Hepatocyte (in vitro differentiated cells): ENCODE results near the gene NCOR1. TPM values are rescaled to one million over a fixed set of nuclear protein-coding genes. Genes with fewer than 3 reads are reported as not detected.
"Not testable (repeated sequence)": the region's sequence is repeated elsewhere in the genome, so short reads cannot be mapped to it uniquely, and the experiment has no call there.

ENCODE experiments used
- DNase-seq: peaks from one replicate; pipeline ENCODE4 v3.0.0-alpha.2; 2016; ENCODE audit warnings: low spot score
- H2AFZ ChIP-seq: fragments of 200-600 bp; sonication (generic); 2 replicates; pipeline ENCODE4 v1.6.0; 2016; ENCODE audit warnings: antibody characterized with exemption, mild to moderate bottlenecking
- H3K27ac ChIP-seq: fragments of 200-600 bp; sonication (generic); 2 replicates; pipeline ENCODE4 v1.5.1; 2016; ENCODE audit warnings: mild to moderate bottlenecking
- H3K27me3 ChIP-seq: fragments of 200-600 bp; sonication (generic); 2 replicates; pipeline ENCODE4 v1.6.1; 2016
- H3K36me3 ChIP-seq: fragments of 200-600 bp; sonication (generic); replicated peaks from 2 replicates; pipeline ENCODE4 v1.5.1; 2016; ENCODE audit warnings: low read depth; ENCODE audit not compliant: insufficient read depth
- H3K4me1 ChIP-seq: fragments of 200-600 bp; sonication (generic); 2 replicates; pipeline ENCODE4 v1.5.1; 2016; ENCODE audit warnings: mild to moderate bottlenecking, moderate library complexity; ENCODE audit not compliant: insufficient read depth
- H3K4me2 ChIP-seq: fragments of 200-600 bp; sonication (generic); 2 replicates; pipeline ENCODE4 v1.6.0; 2016
- H3K4me3 ChIP-seq: fragments of 200-600 bp; sonication (generic); 2 replicates; pipeline ENCODE4 v1.5.1; 2016; ENCODE audit warnings: mild to moderate bottlenecking
- H3K79me2 ChIP-seq: fragments of 200-600 bp; sonication (generic); 2 replicates; pipeline ENCODE4 v1.6.0; 2017; ENCODE audit warnings: mild to moderate bottlenecking
- H3K9me2 ChIP-seq: fragments of 200-600 bp; sonication (generic); replicated peaks from 2 replicates; pipeline ENCODE4 v1.6.0; 2017; ENCODE audit warnings: mild to moderate bottlenecking; ENCODE audit not compliant: insufficient read depth
- H3K9me3 ChIP-seq: fragments of 200-600 bp; sonication (generic); 2 replicates; pipeline ENCODE4 v1.5.1; 2016; ENCODE audit warnings: low read depth, mild to moderate bottlenecking
- H4K20me1 ChIP-seq: fragments of 200-600 bp; sonication (generic); 2 replicates; pipeline ENCODE4 v1.6.0; 2016; ENCODE audit warnings: mild to moderate bottlenecking; ENCODE audit not compliant: insufficient read depth, poor library complexity, severe bottlenecking
- EZH2 ChIP-seq: fragments of 200-600 bp; sonication (generic); IDR thresholded peaks from 2 replicates; pipeline ENCODE4 v1.6.1; 2016; ENCODE audit warnings: antibody characterized with exemption, mild to moderate bottlenecking, borderline replicate concordance
- EZH2phosphoT487 ChIP-seq: fragments of 200-600 bp; sonication (generic); IDR thresholded peaks from one replicate; pipeline ENCODE4 v1.6.1; 2018; ENCODE audit warnings: antibody characterized with exemption, mild to moderate bottlenecking, low read depth, moderate library complexity; ENCODE audit not compliant: unreplicated experiment, severe bottlenecking
- WGBS: methylation state at CpG from one replicate; pipeline ENCODE4 v1.1.6; 2016; ENCODE audit warnings: low lambda C conversion rate; ENCODE audit errors: missing lambda C conversion rate; 5-methylcytosine and 5-hydroxymethylcytosine counted together
- polyA plus RNA-seq: library from polyadenylated mRNA; unstranded; fragments of >200 nt; fragmentation: Nextera tagmentation; extraction: Ambion mirVana; gene quantifications from 2 replicates; pipeline ENCODE4 v1.2.1, GENCODE V29; 2016
- total RNA-seq: library from RNA; depleted of rRNA; stranded (reverse); fragments of >200 nt; gene quantifications from 2 replicates; pipeline ENCODE4 v1.2.3, GENCODE V29; 2014
- TF ChIP-seq, protein P1 (sequence below): fragments of 200-600 bp; sonication (generic); IDR thresholded peaks from 2 replicates; pipeline ENCODE4 v1.5.1; 2016; ENCODE audit warnings: antibody characterized with exemption, mild to moderate bottlenecking; ENCODE audit not compliant: poor library complexity

The NCOR1 gene
- total and polyA plus RNA-seq, 2 experiments from 2014 or later: 73.7 to 117 TPM

DNA sequence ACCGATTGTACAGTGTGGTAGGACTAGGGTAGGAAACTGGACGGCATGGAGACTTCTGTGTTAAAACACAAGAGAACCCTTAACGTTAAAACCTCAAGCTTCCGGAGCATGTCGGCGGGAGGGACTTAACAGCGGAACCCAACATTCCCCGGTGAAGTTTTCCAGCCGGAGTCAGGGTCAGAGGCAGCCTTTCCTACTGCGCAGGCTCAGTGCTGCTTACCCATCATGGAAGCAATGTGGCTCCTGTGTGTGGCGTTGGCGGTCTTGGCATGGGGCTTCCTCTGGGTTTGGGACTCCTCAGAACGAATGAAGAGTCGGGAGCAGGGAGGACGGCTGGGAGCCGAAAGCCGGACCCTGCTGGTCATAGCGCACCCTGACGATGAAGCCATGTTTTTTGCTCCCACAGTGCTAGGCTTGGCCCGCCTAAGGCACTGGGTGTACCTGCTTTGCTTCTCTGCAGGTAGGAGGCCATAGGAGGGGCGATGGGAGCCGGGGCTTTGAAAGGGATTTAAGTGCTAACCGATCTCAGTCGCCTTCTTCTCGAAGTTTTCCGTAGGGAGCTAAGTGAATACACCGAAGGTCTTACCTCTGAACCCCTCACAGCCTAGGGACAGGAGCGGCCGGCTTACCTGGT lies 1.8 kb upstream of the NCOR1 start, which contains the start of gene PIGL:
Gene PIGL (plus strand): TSS at position 209 of the 634 bp plus-strand sequence. CDS start 17 bp downstream, at position 226.
- peaks cover 28% of the 10 kb centered on the region for H3K4me1 ChIP-seq
- WGBS: 2% methylated on average over 29 of the region's 29 CpGs

DNA sequence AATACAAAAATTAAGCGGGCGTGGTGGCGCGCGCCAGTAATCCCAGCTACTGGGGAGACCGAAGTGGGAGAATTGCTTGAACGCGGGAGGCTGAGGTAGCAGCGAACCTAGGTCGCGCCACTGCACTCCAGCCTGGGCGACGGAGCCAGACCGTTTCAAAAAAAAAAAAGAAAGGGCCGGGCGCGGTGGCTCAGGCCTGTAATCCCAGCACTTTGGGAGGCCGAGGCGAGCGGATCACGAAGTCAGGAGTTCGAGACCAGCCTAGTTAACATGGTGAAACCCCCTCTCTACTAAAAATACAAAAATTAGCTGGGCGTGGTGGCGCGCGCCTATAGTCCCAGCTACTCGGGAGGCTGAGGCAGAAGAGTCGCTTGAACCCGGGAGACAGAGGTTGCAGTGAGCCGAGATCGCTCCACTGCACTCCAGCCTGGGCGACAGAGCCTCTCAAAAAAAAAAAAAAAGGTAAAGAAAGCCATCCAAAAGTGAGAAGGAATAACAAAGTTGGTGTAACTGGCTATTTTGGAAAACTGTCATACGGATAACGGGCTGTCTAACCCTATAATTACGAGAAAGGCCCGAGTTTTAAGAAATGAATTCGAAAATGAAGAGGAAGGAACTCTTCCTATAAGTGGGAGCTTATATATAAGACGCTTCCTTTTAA lies 1.1 kb upstream of the NCOR1 start:
- not testable (repeated sequence) for H3K9me2 ChIP-seq, DNase-seq, H3K36me3 ChIP-seq, H3K9me3 ChIP-seq, H3K27me3 ChIP-seq
- Histone ChIP-seq H3K4me2 (peak overlapping the region; percentile 92), H2AFZ (peak overlapping the region; percentile 80), H3K4me3 (peak overlapping the region; percentile 65), H3K27ac (peak overlapping the region; percentile 98), H3K79me2 (peaks cover 88% of the 10 kb centered on the region), H4K20me1 (peaks cover 29% of the 10 kb centered on the region), H3K4me1 (peaks cover 32% of the 10 kb centered on the region)
- 87% methylated on average over 32 of the region's 38 CpGs for WGBS

More for the DNA sequence above, 1.8 kb upstream of the NCOR1 start, which contains the start of gene PIGL:
- DNase-seq: peak; percentile 95
- H3K27me3 ChIP-seq: no peaks in the 10 kb centered on the region
- TF ChIP-seq, protein P1, sequence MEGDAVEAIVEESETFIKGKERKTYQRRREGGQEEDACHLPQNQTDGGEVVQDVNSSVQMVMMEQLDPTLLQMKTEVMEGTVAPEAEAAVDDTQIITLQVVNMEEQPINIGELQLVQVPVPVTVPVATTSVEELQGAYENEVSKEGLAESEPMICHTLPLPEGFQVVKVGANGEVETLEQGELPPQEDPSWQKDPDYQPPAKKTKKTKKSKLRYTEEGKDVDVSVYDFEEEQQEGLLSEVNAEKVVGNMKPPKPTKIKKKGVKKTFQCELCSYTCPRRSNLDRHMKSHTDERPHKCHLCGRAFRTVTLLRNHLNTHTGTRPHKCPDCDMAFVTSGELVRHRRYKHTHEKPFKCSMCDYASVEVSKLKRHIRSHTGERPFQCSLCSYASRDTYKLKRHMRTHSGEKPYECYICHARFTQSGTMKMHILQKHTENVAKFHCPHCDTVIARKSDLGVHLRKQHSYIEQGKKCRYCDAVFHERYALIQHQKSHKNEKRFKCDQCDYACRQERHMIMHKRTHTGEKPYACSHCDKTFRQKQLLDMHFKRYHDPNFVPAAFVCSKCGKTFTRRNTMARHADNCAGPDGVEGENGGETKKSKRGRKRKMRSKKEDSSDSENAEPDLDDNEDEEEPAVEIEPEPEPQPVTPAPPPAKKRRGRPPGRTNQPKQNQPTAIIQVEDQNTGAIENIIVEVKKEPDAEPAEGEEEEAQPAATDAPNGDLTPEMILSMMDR: no peak
- no peak for TF ChIP-seq EZH2phosphoT487
- no peak for TF ChIP-seq EZH2
- H3K27ac ChIP-seq: peak within 1 kb of the TSS; percentile 98
- no peaks in the 10 kb centered on the region for H3K9me3 ChIP-seq
- peak within 1 kb of the TSS; percentile 89 for H3K4me3 ChIP-seq
- no peaks in the 10 kb centered on the region for H3K9me2 ChIP-seq
- peak within 1 kb of the TSS; percentile 80 for H2AFZ ChIP-seq
- H3K36me3 ChIP-seq: no peaks in the 10 kb centered on the region
- H3K79me2 ChIP-seq: peaks cover 85% of the 10 kb centered on the region
- H4K20me1 ChIP-seq: peaks cover 22% of the 10 kb centered on the region
- peak within 1 kb of the TSS; percentile 92 for H3K4me2 ChIP-seq

DNA sequence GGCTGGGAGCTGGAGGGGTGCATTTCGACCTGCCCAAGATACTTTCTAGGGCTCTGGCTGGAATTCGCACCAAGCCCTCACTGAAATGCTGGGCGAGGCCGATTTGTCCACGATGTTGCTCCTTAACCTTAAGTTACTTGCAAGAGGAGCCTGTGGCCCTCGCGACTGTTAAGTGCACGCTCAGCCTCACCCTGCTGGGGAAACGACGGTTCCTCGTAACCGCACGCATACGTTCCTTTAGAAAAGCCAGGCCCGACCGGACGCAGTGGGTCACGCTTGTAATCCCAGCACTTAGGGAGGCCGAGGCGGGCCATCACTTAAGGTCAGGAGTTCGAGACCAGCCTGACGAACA lies 607 bp upstream of the NCOR1 start:
- Histone ChIP-seq H3K36me3 (no peaks in the 10 kb centered on the region), H3K79me2 (peaks cover 88% of the 10 kb centered on the region), H3K4me2 (peak overlapping the region; percentile 92), H3K9me2 (no peaks in the 10 kb centered on the region), H3K9me3 (no peaks in the 10 kb centered on the region), H3K4me3 (peak overlapping the region; percentile 65), H2AFZ (peak overlapping the region; percentile 65), H3K4me1 (peaks cover 33% of the 10 kb centered on the region), H4K20me1 (peaks cover 33% of the 10 kb centered on the region), H3K27me3 (no peaks in the 10 kb centered on the region), H3K27ac (peak overlapping the region; percentile 98)
- TF ChIP-seq, protein P1: no peak
- TF ChIP-seq EZH2phosphoT487: no peak
- no peak for TF ChIP-seq EZH2
- DNase-seq: no peak
- WGBS: 50% methylated on average over 22 of the region's 22 CpGs

GRCh38 chr17:16215002-16215272 lies 397 bp downstream of the NCOR1 start:
- peak overlapping the region; percentile 69 for H2AFZ ChIP-seq
- 3% methylated on average over 23 of the region's 27 CpGs for WGBS

More at GRCh38 chr17:16215002-16215272, 397 bp downstream of the NCOR1 start:
- Histone ChIP-seq H3K79me2 (peaks cover 92% of the 10 kb centered on the region), H3K36me3 (no peaks in the 10 kb centered on the region), H3K9me3 (no peaks in the 10 kb centered on the region), H3K9me2 (no peaks in the 10 kb centered on the region), H3K4me2 (peak overlapping the region; percentile 87), H3K4me3 (peak overlapping the region; percentile 63), H3K27ac (peak overlapping the region; percentile 98), H4K20me1 (peaks cover 43% of the 10 kb centered on the region), H3K4me1 (peaks cover 33% of the 10 kb centered on the region), H3K27me3 (no peaks in the 10 kb centered on the region)
- TF ChIP-seq, protein P1: no peak
- TF ChIP-seq EZH2: no peak
- TF ChIP-seq EZH2phosphoT487: no peak
- DNase-seq: peak; percentile 61
